H1 (cell line): ENCODE measurements around the gene CACNA1C.

Experiments used
- CREB1 ChIP-seq: IDR thresholded peaks from 2 replicates; pipeline ENCODE4 v1.6.1; 2012; ENCODE audit warnings: inconsistent platforms
- CTCF ChIP-seq, 3 experiments: IDR thresholded peaks; 1 replicate in 2 of 3; 2 replicates in 1 of 3; pipeline versions ENCODE4 v1.5.1 to v1.6.1; 2011; ENCODE audit warnings: low read length in 3 of 3, mild to moderate bottlenecking in 3 of 3, inconsistent platforms in 2 of 3, low read depth in 1 of 3, moderate library complexity in 1 of 3; ENCODE audit not compliant: insufficient read depth in 1 of 3; ENCODE audit errors: control extremely low read depth in 1 of 3
- EP300 ChIP-seq, 2 experiments: IDR thresholded peaks; 1 replicate in 1 of 2; 2 replicates in 1 of 2; pipeline ENCODE4 v1.6.1; 2011 to 2012; ENCODE audit warnings: low read depth in 2 of 2, low read length in 2 of 2, mild to moderate bottlenecking in 2 of 2, borderline replicate concordance in 1 of 2, inconsistent platforms in 1 of 2, moderate library complexity in 1 of 2
- EZH2 ChIP-seq: fragments of 200-600 bp; sonication (generic); IDR thresholded peaks from 2 replicates; pipeline ENCODE4 v1.7.1; 2012; ENCODE audit warnings: low read depth, mild to moderate bottlenecking, moderate library complexity, low read length, inconsistent platforms; ENCODE audit not compliant: severe bottlenecking
- JUN ChIP-seq: IDR thresholded peaks from 2 replicates; pipeline ENCODE4 v1.6.1; 2011; ENCODE audit warnings: low read depth, mild to moderate bottlenecking, improper control_type of control experiment, low read length
- POLR2A ChIP-seq, 2 experiments: IDR thresholded peaks; 1 replicate in 1 of 2; 2 replicates in 1 of 2; pipeline ENCODE4 v1.6.1; 2011; ENCODE audit warnings: low read depth in 2 of 2, low read length in 2 of 2, mild to moderate bottlenecking in 2 of 2; ENCODE audit errors: control extremely low read depth in 1 of 2
- RAD21 ChIP-seq, 2 experiments: IDR thresholded peaks in 1 of 2; conservative IDR thresholded peaks in 1 of 2; 2 replicates each; pipeline ENCODE4 v1.6.1; 2011; ENCODE audit warnings: low read depth in 2 of 2, low read length in 2 of 2, improper control_type of control experiment in 1 of 2, inconsistent platforms in 1 of 2, mild to moderate bottlenecking in 1 of 2, moderate library complexity in 1 of 2
- SIX5 ChIP-seq: IDR thresholded peaks from 2 replicates; pipeline ENCODE4 v1.6.1; 2011; ENCODE audit warnings: mild to moderate bottlenecking, low read depth, low read length
- SP1 ChIP-seq: IDR thresholded peaks from 2 replicates; pipeline ENCODE4 v1.6.1; 2011; ENCODE audit warnings: low read depth, low read length
- SP2 ChIP-seq: IDR thresholded peaks from 2 replicates; pipeline ENCODE4 v1.6.1; 2012; ENCODE audit warnings: mild to moderate bottlenecking, low read length, inconsistent platforms
- TAF1 ChIP-seq: IDR thresholded peaks from 2 replicates; pipeline ENCODE4 v1.6.1; 2011; ENCODE audit warnings: mild to moderate bottlenecking, low read depth, low read length

- TF ChIP-seq EZH2 (no peak), RAD21 (IDR thresholded peaks at IDR 0.05 in 1 of 2, conservative IDR thresholded peaks at IDR 0.05 in 1 of 2; ENCODE audit: low read depth in 2 of 2, low read length in 2 of 2) (no peak), JUN (no peak), CTCF (IDR thresholded peaks at IDR 0.05; ENCODE audit: control extremely low read depth in 1 of 3, insufficient read depth in 1 of 3, low read depth in 1 of 3, low read length in 3 of 3) (no peak), TAF1 (no peak), SP2 (no peak), SIX5 (no peak), POLR2A (IDR thresholded peaks at IDR 0.05; ENCODE audit: control extremely low read depth in 1 of 2, low read depth in 2 of 2, low read length in 2 of 2) (no peak), SP1 (no peak), CREB1 (no peak), EP300 (IDR thresholded peaks at IDR 0.05; ENCODE audit: borderline replicate concordance in 1 of 2, low read depth in 2 of 2, low read length in 2 of 2) (no peak)
These were observed 410.9 kb downstream of the CACNA1C start for GRCh38 chr12:2463719-2464118.
